ENCODE measurements around the gene MYH7.
A peak's percentile ranks its signal among the peaks of the same experiment; 100 is the strongest.
"Not testable (repeated sequence)": the region's sequence is repeated elsewhere in the genome, so short reads cannot be mapped to it uniquely, and the experiment has no call there.

Gene MYH7

GRCh38 chr14:23406725-23407355 lies 28.6 kb downstream of the MYH7 start:
- no peak for DNase-seq

GRCh38 chr14:23406244-23406643 lies 29.2 kb downstream of the MYH7 start:
- DNase-seq = no peak

- DNase-seq = no peak
Observed at GRCh38 chr14:23405516-23406025, 29.9 kb downstream of the MYH7 start.

GRCh38 chr14:23405096-23405495 lies 30.4 kb downstream of the MYH7 start:
- no peak for DNase-seq

GRCh38 chr14:23404331-23404900 lies 31.0 kb downstream of the MYH7 start:
- no peak for DNase-seq

- DNase-seq = no peak
Observed at GRCh38 chr14:23403908-23404307, 31.6 kb downstream of the MYH7 start.

- DNase-seq = no peak
Observed at GRCh38 chr14:23403139-23403438, 32.4 kb downstream of the MYH7 start.

GRCh38 chr14:23402296-23403138 lies 32.9 kb downstream of the MYH7 start:
- no peak for DNase-seq

GRCh38 chr14:23401291-23401690 lies 34.2 kb downstream of the MYH7 start:
- peak; percentile 12 for DNase-seq

GRCh38 chr14:23400496-23401149 lies 34.8 kb downstream of the MYH7 start:
- DNase-seq = not testable (repeated sequence)

- no peak for DNase-seq
Observed at GRCh38 chr14:23399591-23399990, 35.9 kb downstream of the MYH7 start.

GRCh38 chr14:23399136-23399535 lies 36.3 kb downstream of the MYH7 start:
- no peak for DNase-seq

- no peak for DNase-seq
Observed at GRCh38 chr14:23398348-23398747, 37.1 kb downstream of the MYH7 start.

GRCh38 chr14:23396781-23397407 lies 38.6 kb downstream of the MYH7 start:
- no peak for DNase-seq

- no peak for DNase-seq
Observed at GRCh38 chr14:23396126-23396525, 39.3 kb downstream of the MYH7 start.

GRCh38 chr14:23392613-23393012 lies 42.8 kb downstream of the MYH7 start:
- DNase-seq = no peak

- not testable (repeated sequence) for DNase-seq
Observed at GRCh38 chr14:23389871-23390270, 45.6 kb downstream of the MYH7 start.

GRCh38 chr14:23389396-23389795 lies 46.1 kb downstream of the MYH7 start:
- DNase-seq = no peak

GRCh38 chr14:23388996-23389395 lies 46.5 kb downstream of the MYH7 start:
- no peak for DNase-seq

- no peak for DNase-seq
Observed at GRCh38 chr14:23387916-23388882, 47.3 kb downstream of the MYH7 start.

- no peak for DNase-seq
Observed at GRCh38 chr14:23386999-23387398, 48.5 kb downstream of the MYH7 start.

GRCh38 chr14:23386266-23386657 lies 49.2 kb downstream of the MYH7 start:
- DNase-seq = not testable (repeated sequence)

All from SIG-M5 (cell line).